Measurements from ENCODE around the gene PGRMC2.

The PGRMC2 gene, protein sequence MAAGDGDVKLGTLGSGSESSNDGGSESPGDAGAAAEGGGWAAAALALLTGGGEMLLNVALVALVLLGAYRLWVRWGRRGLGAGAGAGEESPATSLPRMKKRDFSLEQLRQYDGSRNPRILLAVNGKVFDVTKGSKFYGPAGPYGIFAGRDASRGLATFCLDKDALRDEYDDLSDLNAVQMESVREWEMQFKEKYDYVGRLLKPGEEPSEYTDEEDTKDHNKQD

DNA sequence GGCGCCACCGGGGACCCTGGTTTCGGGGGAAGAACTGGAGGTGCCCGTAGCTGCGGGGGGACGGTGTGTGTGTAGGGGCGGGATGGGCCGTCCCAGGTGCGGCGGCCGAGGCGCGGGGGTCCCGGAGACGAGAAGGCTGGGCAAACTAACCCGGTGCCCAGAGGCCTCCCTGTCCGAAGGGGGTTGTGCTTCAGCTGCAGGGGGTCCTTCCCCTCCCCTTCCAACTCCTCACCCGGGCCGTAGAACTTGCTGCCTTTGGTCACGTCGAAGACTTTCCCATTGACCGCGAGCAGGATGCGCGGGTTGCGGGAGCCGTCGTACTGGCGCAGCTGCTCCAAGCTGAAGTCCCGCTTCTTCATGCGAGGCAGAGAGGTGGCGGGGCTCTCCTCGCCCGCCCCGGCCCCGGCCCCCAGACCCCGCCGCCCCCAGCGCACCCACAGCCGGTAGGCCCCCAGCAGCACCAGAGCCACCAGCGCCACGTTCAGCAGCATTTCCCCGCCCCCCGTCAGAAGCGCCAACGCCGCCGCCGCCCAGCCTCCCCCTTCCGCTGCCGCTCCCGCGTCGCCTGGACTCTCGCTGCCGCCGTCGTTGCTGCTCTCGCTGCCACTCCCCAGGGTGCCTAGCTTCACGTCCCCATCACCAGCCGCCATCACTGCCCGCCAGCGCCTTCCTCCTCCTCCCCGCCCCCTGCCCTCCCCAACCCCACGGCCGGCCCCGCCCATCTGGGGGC lies at the start of gene PGRMC2:
TSS of gene PGRMC2 (minus strand) at position 673 of the 730 bp plus-strand sequence. CDS start at position 650, 23 bp downstream.
- peak in 1 of 2 donors; percentile 41 for DNase-seq

DNA sequence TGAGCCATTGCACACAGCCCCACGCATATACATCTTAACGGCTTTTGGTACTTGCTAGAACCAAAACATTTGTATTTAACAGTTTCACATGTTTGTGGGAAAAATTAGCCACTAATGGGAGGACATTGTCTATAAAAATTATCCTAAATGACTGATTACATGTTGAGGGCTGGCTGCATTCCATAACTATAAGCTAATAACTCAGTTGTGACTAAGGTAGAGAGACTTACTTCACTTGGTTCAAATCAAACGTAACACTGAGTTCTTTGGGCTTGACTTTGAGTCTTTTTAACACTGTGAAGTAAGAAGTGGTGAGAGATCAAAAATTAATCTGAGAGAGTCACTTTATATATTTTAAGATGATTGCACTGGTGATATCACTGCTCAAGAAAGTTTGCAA lies 47.9 kb upstream of the PGRMC2 start:
- no peak for DNase-seq

DNA sequence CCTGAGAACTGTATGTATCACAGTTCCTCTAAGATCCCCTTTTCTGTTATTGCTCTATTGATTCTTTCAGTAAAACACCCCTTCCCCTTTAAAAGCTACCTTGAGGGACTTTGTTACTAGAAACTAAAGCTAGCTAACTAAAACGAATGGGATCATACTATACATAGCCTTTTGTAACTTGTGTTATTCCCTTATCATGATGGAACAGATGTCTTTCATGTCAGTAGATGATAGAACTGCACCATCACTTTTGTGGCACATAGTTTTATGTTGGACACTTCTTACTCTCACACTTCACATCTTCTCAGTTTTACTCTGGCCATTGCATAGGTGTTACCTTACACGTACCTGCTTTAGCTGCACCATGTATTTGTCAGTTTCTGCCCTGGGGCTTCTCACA lies 46.6 kb upstream of the PGRMC2 start:
- no peak for DNase-seq

DNA sequence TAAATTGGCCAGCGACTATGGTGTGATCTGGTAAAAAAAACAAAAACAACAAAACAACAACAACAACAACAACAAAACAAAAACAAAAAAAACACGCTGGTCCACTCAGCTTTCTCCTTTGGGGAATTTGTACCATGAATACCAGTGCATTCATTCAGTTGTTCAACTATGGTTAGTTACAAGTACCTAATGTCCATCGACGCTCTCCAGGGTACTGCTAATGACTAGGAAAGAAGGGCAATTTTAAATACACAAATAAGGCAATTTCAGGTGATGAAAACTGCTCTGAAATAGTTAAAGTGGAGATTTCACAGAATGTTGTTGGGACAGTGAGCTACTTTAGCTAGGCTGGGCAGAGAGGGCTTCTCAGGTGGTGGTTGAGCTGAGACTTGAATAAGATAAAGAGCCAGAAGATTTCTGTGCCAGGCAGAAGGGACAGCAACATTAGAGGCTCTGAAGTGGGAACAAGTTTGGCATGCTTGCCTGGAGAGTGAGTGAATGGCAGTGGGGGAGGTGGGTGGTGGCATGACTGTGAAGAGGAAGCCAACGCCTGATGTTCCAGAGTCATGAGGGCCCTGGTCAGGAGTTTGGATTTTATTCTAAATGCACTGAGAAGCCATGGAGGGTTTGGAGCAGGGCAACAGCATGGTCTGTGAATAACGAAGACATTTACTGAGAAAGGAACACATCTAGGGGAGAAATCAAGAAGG lies 45.9 kb upstream of the PGRMC2 start:
- DNase-seq: no peak

DNA sequence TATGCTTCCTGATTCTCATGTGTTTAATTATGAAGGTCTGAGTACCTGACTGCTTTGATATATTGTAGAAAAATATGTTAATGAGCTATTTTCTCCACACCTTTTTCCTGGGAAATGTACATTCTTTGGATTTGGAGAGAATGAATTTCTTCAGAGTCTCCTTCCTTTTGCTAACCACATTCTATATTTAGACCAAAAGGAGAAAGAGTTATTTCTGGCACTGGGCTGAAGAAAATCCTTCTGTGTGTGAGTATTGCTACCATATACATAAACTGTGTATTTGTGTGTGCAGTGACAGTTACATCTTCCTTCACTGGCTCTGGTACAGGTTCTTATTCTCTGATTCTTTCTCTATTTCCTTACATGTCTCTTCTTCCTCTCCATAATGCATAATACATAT lies 44.5 kb upstream of the PGRMC2 start:
- no peak for DNase-seq

DNA sequence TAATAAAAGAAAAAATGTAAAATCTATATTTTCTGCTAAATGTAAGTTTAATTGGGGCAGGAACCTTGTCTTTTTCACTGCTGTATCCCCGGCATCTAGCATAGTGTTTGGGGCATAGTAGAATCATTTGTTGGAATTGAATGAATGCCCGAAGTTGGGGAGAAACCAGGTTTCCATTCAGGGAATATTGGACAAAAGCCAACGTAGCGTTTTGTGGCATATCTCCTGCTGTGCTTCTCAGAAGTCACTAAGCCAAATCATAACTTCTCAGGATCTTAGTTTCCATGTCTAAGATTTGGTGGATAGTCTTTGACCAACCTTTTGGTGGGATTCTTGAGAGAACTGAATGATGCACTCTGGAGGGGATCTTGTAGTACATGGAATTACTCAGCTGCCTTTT lies 42.0 kb upstream of the PGRMC2 start:
- DNase-seq: no peak

DNA sequence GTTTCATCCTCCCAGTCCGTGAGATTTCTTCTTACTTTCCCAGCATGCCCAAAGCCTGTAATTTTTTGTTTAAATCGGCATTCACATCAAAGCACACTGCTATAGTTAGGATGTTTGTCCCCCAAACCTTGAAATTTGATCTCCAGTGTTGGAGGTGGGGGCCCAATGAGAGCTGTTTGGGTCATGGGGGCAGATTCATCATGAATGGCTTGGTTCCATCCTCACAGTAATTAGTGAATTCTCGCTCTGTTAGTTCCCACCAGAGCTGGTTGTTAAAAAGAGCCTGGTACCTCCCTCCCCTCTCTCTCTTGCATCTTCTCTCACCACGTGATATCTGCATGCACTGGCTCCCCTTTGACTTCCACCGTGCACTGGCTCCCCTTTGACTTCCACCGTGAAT lies 40.5 kb upstream of the PGRMC2 start:
- DNase-seq: no peak

DNA sequence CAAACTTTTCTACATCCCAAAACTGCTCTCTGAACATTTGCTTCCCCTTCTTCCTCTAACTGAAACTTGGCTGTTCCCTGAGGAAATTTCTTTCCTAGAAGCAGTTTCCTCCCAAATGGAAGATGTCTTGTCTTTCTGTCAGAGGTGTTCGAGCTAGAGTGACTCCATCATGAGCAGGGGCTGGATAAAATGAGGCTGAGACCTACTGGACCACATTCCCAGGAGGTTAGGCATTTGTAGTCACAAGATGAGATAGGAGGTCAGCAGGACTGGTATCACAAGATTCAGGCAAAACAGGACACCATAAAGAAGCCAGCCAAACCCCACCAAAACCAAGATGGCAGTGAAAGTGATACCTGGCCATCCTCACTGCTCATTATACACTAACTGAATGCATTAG lies 35.8 kb upstream of the PGRMC2 start:
- DNase-seq: no peak

DNA sequence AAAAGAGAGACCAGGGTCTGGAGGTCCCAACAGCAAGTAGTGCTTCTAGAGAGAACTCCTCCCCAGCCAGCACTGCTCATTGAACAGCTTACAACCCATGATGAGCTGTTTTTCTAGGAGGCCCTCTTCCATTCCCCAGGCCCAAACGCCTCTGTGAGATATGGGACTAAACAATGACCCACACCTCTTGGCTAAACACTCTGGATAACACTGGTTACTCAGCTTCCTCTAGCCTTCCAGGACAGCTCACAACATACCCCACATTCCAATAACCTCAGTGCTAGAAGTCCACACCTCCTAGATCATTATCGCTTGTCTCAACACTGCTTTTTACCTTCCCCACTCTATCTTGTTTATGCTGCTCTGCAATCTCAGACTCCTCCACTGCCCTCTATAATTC lies 35.4 kb upstream of the PGRMC2 start:
- DNase-seq: no peak

DNA sequence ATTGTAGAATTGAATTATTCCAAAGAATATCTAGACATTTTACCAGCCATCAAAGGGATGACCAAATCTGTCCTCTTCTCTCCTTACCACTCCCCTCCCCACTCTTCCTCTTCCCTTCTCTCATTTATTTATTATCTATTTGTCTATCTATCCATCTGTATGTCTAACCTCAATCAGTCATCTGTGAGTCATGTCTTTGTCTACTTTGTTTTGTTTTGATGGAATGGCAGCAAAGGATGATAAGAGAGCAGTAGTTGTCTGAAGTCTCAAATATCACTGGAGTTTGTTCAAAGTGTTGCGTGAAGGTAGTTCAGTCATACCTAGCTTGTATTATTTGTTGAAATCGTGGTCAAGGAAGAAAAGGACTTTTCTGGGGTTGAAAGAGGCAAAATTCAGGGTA lies 34.7 kb upstream of the PGRMC2 start:
- no peak for DNase-seq

DNA sequence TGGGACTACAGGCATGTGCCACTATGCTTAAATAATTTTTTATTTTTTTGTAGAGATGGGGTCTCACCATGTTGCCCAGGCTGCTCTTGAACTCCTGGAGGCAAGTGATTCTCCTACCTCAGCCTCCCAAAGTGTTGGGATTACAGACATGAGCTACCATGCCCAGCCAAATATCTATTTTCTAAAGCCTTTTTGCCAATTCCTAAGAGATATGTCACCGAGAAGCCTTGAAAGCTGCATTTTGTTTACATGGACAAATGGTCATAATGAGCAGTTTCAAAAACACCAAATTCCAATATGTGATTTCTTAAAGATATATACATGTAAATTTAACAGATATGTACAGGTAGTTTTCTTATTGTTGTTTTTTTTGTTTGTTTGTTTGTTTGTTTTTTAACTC lies 33.0 kb upstream of the PGRMC2 start:
- no peak for DNase-seq

DNA sequence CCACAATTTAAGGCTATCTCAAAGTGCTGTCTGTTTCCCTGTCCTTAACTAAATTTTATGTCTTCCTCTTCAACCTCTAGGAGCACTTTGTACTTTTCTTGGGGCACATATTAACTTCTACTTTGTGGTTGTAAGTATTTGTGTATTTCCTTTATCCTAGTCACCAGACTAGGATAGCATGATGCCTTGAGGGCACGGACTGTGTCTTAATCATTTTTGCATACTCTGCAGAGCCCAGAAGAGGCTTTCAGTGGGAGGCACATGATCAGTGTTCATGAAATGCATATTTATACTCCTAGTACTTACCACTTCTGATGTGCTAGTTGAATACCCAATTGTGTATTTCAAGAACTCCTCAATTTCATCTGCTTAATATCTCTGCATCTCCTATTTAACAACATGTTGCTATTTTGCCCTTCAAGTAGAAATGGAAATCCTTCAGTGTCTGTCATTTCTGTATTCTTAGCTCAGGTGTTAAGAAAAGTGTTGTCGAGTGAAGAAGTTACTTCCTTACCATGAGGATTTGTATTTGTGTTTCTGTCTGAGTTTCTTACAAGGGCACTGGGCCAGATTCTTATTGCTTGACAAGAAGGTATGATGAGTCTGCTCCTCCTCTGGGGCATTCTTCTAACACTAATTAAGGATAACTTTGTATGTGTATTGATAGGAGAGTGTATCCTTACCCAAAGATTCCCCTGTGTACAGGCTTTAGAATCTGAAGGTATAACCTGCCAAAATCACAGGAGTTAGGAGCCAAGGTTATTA lies 28.3 kb upstream of the PGRMC2 start:
- DNase-seq: no peak

DNA sequence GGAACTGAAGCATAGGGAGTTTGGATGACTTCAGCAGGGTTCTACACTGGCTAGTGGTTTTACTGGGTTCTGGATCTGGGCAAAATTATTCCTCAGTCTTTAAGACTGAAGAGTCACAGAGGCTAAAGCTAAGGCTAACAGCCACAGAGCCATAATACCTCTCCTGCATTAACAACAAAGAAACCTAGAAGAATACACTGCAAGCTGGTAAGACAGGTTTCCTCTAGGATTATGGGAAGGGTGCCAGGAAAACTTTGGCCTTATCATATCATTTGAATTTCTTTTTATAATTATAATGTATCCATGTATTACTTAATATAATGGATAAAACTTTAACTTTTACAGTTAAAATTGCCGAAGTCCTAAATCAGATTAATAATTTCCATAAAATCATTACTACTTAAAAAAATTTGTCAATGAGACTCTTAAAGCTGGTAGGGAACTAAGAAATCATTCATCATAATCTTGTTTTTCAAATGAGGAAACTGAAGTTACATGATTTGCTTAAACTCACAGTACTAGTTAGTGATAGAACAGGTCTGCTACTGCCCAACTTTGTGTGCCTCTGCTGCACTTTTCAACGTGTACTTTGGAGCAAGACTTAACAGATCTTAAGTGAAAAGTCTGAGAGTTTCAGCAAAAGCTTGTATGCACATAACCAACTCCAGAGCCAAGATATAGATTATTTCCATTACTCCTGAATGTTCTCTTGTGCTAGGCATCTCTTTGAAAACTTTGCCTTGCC lies 24.2 kb upstream of the PGRMC2 start:
- DNase-seq: no peak

DNA sequence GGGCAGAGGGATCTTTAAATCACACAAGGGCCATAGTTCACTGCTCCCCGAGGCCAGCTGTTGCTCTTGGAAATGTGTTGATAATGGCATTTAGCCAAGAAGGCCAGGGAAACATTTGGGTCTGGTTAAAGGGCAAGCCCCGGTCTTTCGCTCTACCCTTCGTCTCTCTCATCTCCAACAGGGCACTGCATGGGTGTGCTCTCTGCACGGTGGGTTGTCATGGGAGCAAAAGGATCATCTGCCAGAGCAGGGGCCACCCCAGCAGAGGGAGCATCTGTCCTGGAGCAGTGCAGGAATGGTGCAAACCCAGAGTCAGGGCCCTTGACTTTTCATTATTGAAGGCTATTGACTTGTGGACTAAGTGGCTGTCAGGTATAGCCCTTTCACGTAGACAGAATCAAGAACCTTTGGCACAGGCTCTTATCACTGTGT lies 22.7 kb upstream of the PGRMC2 start:
- no peak for DNase-seq

DNA sequence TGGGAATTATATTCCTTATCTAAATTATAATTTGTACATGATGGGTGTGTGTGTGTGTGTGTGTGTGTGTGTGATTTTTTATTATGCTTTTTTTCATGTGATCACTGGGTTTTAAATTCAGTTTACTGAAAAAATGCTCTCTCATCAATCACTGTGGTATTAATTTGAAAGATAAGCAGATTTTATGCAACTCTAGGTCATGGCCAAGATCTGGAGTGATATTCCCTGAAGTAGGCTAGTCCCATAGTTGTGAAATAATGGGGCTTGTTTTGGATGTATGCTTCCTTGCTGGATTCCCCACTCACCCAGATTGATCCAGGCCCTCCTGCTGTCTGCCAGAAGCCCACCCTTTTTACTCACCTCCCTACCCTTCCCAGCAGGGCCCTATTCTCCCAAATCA lies 22.0 kb upstream of the PGRMC2 start:
- no peak for DNase-seq

DNA sequence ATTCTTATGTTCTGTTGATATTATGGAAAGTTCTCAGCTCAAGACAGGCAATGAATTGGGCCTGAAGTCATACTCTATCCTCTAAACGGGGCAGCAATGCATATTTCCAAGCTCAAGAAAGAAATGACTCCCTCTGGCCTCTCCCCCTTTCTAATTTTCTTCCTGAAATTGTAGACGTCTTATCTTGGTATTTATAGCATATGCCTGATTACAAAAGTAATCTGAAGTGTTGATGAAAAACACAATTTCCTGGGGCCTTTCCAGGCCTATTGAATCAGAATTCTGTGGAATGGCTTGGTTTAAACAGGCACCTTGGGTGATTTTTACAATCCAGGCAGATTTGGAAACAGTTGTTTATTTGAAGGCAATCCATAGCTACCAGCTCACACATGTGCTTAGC lies 21.4 kb upstream of the PGRMC2 start:
- no peak for DNase-seq

DNA sequence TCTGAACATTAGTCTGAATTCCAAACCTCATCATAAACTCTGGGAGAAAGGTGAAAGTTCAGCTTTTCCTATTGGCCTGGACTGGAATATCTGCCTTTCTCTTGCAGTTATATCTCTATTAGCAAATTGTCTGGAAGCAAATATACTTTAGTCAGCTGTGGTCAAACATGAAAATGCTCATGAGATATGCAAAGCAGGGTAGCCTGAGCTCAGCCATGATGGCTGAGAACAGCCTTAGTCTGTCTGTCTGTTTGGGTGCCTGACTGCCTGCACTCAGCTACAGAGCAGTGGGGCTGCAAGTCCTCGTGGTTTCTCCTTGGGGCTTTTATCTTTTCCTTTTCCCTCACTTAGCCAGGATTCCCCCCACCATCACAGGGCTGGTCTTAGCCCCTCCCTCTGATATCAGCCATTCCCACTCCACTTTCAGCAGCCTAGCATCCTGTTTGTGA lies 19.5 kb upstream of the PGRMC2 start:
- no peak for DNase-seq

DNA sequence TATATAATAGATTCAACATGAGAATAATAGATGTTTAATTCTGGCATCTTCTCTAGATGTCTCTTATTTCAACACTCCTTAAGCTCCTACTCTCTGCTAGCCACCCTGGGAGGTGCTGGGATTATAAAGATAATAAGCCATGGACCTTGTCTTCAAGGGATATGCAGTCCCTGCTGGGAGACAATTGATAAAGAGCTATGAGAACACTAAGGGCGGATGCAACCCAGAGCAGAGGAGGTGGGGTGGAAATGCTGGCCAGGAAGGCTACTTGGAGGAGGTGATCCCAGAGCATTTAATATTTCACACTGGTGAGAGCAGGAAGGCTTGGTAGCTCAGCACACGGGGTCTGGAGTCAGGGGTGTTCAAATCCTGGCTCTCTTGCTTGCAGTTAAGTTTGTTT lies 18.3 kb upstream of the PGRMC2 start:
- DNase-seq: no peak

DNA sequence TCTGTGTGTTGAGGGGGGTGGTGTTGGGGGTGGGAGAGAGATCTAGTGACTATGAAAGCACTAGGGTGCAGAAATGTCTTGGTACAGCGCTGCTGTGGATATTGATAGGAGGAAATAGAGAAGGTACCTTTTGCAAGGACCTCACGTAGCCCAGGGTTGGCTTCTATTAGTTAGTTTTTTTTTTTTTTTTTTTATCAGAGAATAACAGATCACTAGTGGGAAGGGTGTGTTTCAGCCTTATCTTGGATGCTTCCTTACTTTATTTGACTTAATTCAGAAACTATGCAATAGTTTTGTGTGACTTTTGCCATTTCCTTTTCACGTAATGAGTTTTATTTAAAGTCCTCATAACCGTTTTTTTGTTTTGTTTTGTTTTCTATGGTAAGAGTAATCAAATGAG lies 16.4 kb upstream of the PGRMC2 start:
- no peak for DNase-seq

DNA sequence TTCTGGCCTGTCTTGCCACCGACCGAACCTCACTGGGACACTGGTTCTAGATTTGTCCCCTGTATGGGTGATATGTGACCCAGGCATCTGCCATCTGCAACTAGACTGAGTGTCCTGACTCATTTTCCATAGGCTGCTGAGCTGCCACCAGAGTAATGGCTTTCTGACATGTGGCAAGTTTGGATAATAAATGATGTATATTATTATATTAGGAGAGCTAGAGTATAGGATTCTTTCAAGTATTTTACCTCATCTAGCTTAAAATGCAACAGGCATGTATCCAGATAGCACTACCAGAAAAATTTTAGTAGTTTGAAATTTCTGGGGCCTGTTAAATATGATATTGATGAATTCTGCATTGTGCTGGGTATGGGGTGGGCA lies 15.8 kb upstream of the PGRMC2 start:
- DNase-seq: no peak

DNA sequence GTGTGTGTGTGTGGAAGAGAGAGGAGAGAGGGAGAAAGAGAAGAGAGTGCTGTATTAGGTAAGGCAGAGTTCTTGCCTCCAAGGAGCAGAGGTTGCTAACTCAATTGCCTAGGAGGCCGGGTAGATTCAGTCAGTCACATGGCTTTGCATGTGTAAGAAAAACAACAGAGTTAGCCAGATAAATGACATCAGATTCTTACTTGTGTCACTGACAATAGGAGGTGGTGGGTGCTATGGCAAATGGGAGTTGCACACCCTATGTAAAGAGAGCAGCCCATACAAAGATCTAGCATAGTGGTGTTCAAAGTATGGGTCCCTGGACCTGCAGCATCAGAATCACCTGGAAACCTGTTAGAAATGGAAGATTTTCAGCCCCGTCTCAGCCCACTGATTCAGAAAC lies 14.4 kb upstream of the PGRMC2 start:
- no peak for DNase-seq

DNA sequence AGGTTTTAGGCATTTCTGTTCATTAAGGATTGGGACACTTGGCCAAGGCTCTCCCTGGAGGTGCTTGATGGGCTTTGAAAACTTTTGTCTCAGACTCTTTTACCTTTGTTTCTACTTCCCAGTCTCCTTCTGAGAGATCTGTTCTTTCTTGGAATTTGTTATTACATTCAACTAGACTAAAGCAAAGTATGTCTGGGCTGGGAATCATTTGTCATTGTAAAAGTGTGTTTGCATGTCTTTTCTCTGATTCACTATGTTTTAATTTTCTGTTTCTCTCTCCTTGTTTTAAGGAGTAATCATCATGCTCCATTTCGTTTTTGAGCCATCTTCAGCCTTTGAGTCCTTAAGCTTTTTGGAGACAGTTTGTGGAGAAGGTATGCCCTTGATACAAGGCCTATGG lies 12.2 kb upstream of the PGRMC2 start:
- no peak for DNase-seq

DNA sequence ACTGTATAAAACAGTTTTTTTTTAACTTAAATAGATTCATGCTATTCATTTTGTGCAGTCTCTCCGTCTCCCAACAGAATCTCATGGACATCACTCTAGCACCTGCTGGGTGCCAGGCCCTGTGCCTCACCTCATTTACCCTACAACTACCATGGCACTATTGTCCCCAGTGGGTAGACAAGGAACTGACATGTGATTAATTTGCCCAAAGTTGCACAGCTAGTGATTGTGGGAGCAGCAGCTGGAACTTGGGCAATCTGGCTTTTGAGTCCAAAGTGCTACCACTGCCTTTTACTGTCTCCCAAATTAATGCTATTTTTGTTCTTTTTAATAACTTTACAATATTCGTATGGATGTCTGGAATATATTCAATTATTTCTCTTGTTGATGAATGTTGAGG lies 11.2 kb upstream of the PGRMC2 start:
- DNase-seq: no peak
